ENCODE measurements around the gene IFNA4. TPM values are rescaled to one million over a fixed set of nuclear protein-coding genes. Genes with fewer than 3 reads are reported as not detected.

Gene IFNA4
- total and polyA plus RNA-seq, 9 of the 15 experiments (the other 6 are each of a cell fraction or from before 2014, with no cell fraction given) = not detected

GRCh38 chr9:21144603-21145002 lies 42.8 kb downstream of the IFNA4 start:
- Histone ChIP-seq H2AFZ (ENCODE audit: low read depth, low read length) (no peak overlapping the region), H3K9me3 (replicated peaks; ENCODE audit: control insufficient read depth, insufficient read depth, low read depth, low read length) (no peaks in the 10 kb centered on the region), H3K9me1 (ENCODE audit: control insufficient read depth, insufficient read depth, low read length) (no peaks in the 10 kb centered on the region), H3K4me1 (replicated peaks in 1 of 2; ENCODE audit: control insufficient read depth in 2 of 2, insufficient read depth in 2 of 2, low read length in 2 of 2) (no peaks in the 10 kb centered on the region), H3K79me2 (ENCODE audit: control insufficient read depth, insufficient read depth, low read length) (no peaks in the 10 kb centered on the region), H3K27ac (ENCODE audit: extremely low read depth, low read depth, low read length) (no peak overlapping the region), H4K20me1 (replicated peaks; ENCODE audit: control insufficient read depth, insufficient read depth, low read length) (no peaks in the 10 kb centered on the region), H3K4me3 (no peak overlapping the region), H3K4me2 (ENCODE audit: insufficient read depth, low read length) (no peak overlapping the region), H3K36me3 (ENCODE audit: control insufficient read depth, insufficient read depth, low read length) (no peaks in the 10 kb centered on the region), H3K9ac (ENCODE audit: insufficient read depth in 1 of 2, low read depth in 2 of 2, low read length in 2 of 2) (no peak overlapping the region), H3K27me3 (ENCODE audit: control insufficient read depth in 2 of 2, insufficient read depth in 2 of 2, low read length in 2 of 2) (no peaks in the 10 kb centered on the region)
- ATAC-seq (no peak), FAIRE-seq (no peak), DNase-seq (ENCODE audit: extremely low read depth in 1 of 4, low spot score in 3 of 4) (no peak)
- POLR2A ChIA-PET = no interaction called here
- no TSS peak for BruUV-seq (replicated peaks)
- in situ Hi-C loops (cut with MboI) (no loop called here), intact Hi-C loops (cut with micrococcal nuclease) (no loop called here)
- WGBS (ENCODE audit: insufficient coverage, low coverage, missing lambda C conversion rate) = no CpG with 5 or more reads among the region's 1 CpG
- TF ChIP-seq REST (IDR thresholded peaks at IDR 0.05; ENCODE audit: borderline replicate concordance) = no peak
- no peak for TF ChIP-seq REST (CRISPR knock-in tag; IDR thresholded peaks at IDR 0.05; ENCODE audit: low read depth)
- TF ChIP-seq RFX7 (CRISPR knock-in tag; IDR thresholded peaks at IDR 0.05) = no peak
- TF ChIP-seq SAFB2 (IDR thresholded peaks at IDR 0.05; ENCODE audit: borderline replicate concordance, low read depth, low read length, severe bottlenecking) = no peak
- no peak for TF ChIP-seq ELF2 (CRISPR knock-in tag; IDR thresholded peaks at IDR 0.05)
- TF ChIP-seq PHB (CRISPR knock-in tag; IDR thresholded peaks at IDR 0.05) = no peak
- no peak for TF ChIP-seq GABPA (tag; conservative IDR thresholded peaks at IDR 0.05; ENCODE audit: low read depth)
- TF ChIP-seq AFF4 (CRISPR knock-in tag; IDR thresholded peaks at IDR 0.05) = no peak
- no peak for TF ChIP-seq SMARCC2 (IDR thresholded peaks at IDR 0.05; ENCODE audit: low read depth)
- TF ChIP-seq NR4A1 (CRISPR knock-in tag; IDR thresholded peaks at IDR 0.05) = no peak
- TF ChIP-seq NR4A1 (tag; IDR thresholded peaks at IDR 0.05) = no peak
- CTCF ChIA-PET (ENCODE audit: low intra/inter-chr PET ratio) = no interaction called here

All from K562 (cell line).